NB4 (cell line): ENCODE measurements around the gene VWA3A.
"Not testable (repeated sequence)": the region's sequence is repeated elsewhere in the genome, so short reads cannot be mapped to it uniquely, and the experiment has no call there.

ENCODE experiments used
- DNase-seq: peaks from one replicate; pipeline ENCODE4 v3.0.0; 2010; ENCODE audit warnings: low read depth
- H3K4me3 ChIP-seq: one replicate; pipeline ENCODE4 v1.5.1; 2011; ENCODE audit warnings: mild to moderate bottlenecking, low read depth, low read length, moderate library complexity
- MYC ChIP-seq: IDR thresholded peaks from 2 replicates; pipeline ENCODE4 v1.6.1; 2011; ENCODE audit warnings: low read depth, low read length
- POLR2A ChIP-seq: IDR thresholded peaks from 2 replicates; pipeline ENCODE4 v1.6.1; 2011; ENCODE audit warnings: mild to moderate bottlenecking; ENCODE audit not compliant: insufficient read length; ENCODE audit errors: extremely low read depth
- TF ChIP-seq, protein P1 (sequence below): IDR thresholded peaks from one replicate; pipeline ENCODE4 v1.5.1; 2012; ENCODE audit warnings: low read depth, low read length
- TF ChIP-seq, protein P2 (sequence below): IDR thresholded peaks from 2 replicates; pipeline ENCODE4 v1.6.1; 2011; ENCODE audit warnings: low read depth, low read length

The VWA3A gene

DNA sequence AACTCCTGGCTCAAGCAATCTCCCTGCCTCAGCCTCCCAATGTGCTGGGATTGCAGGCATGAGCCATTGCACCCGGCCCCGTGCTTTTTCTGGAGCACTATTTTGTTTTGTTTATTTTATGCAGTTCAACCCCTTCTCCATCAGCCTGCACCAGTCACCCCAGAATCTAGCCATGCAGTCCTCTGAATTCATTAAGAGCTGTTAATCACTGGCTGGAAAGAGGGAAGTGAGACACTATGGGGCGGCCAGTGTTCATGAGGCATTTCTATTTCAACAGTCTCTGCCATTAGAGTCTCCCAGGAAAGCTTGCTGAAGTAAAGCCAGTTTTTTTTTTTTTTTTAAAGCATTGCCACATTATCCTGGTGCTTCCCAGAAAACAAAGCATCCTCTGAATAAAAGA is 1.7 kb downstream of the VWA3A start:
- no peak for TF ChIP-seq MYC
- TF ChIP-seq, protein P1, sequence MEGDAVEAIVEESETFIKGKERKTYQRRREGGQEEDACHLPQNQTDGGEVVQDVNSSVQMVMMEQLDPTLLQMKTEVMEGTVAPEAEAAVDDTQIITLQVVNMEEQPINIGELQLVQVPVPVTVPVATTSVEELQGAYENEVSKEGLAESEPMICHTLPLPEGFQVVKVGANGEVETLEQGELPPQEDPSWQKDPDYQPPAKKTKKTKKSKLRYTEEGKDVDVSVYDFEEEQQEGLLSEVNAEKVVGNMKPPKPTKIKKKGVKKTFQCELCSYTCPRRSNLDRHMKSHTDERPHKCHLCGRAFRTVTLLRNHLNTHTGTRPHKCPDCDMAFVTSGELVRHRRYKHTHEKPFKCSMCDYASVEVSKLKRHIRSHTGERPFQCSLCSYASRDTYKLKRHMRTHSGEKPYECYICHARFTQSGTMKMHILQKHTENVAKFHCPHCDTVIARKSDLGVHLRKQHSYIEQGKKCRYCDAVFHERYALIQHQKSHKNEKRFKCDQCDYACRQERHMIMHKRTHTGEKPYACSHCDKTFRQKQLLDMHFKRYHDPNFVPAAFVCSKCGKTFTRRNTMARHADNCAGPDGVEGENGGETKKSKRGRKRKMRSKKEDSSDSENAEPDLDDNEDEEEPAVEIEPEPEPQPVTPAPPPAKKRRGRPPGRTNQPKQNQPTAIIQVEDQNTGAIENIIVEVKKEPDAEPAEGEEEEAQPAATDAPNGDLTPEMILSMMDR, result no peak
- TF ChIP-seq, protein P2, sequence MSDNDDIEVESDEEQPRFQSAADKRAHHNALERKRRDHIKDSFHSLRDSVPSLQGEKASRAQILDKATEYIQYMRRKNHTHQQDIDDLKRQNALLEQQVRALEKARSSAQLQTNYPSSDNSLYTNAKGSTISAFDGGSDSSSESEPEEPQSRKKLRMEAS, result no peak
- no peak for TF ChIP-seq POLR2A
- DNase-seq, result peak; percentile 18
- H3K4me3 ChIP-seq, result no peak overlapping the region

DNA sequence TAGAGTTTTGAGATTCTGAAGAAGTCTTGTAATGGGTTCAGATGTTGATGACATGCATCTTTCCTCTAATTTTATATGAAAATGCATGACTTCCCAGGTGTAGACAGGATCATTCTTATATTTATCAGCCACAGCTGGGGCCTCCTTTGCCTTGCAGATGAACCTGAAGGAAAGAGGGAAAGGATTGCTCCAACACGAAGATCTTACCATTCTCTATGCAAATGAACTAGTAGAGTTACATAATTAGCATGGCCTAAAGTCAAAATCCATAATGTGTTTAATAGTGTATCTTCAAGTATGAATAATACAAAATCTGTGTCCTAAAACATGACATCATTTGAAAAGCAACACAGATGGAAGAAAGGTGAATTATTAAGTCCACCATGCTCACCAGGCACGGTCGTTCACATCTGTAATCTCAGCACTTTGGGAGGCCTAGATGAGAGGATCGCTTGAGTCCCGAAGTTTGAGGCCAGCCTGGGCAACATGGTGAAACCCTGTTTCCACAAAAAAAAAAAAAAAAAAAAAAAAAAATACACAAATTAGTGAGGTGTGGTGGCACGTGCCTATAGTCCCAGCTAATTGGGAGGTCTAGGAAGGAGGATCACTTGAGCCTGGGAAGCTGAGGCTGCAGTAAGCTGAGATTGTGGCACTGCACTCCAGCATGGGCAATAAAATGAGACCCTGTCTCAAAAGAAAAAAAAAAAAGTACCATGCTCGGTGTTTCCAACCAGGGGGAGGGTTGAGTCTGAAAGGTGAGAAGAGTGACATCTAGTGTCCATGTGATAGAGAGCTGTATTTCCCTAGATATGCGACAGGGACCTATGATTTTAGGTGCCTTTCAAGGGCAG is 6.3 kb downstream of the VWA3A start:
- no peak overlapping the region for H3K4me3 ChIP-seq
- TF ChIP-seq POLR2A, result no peak
- TF ChIP-seq, protein P2, result peak; percentile 48; the same call in 1 of the 2 replicates
- TF ChIP-seq, protein P1, result peak; percentile 69
- TF ChIP-seq MYC, result no peak
- peak; percentile 67 for DNase-seq

GRCh38 chr16:22099256-22099975 is 7.1 kb downstream of the VWA3A start:
- no peak overlapping the region for H3K4me3 ChIP-seq
- DNase-seq, result no peak
- TF ChIP-seq, protein P2, result no peak
- no peak for TF ChIP-seq MYC
- no peak for TF ChIP-seq POLR2A
- TF ChIP-seq, protein P1, result no peak

DNA sequence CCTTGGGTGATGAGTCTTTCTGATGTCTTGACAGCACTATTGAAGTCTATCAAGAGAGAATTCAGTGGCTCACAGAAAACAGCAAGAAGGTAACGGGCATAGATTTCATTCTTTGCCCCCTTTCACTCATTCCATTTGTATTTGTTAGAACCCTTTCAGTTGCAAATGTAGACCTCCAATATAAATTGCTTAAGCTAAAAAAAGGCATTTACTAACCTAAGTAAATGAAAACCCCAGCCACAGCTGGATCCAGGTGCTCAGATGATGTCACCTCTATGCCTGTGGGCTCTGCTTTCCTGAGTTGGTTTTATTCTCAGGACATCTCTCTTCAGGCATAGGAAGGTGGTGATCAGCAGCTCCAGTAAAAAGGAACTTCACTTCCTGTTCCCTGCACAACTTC is 11.1 kb downstream of the VWA3A start:
- no peak for TF ChIP-seq POLR2A
- TF ChIP-seq, protein P2, result no peak
- DNase-seq, result no peak
- no peak overlapping the region for H3K4me3 ChIP-seq

DNA sequence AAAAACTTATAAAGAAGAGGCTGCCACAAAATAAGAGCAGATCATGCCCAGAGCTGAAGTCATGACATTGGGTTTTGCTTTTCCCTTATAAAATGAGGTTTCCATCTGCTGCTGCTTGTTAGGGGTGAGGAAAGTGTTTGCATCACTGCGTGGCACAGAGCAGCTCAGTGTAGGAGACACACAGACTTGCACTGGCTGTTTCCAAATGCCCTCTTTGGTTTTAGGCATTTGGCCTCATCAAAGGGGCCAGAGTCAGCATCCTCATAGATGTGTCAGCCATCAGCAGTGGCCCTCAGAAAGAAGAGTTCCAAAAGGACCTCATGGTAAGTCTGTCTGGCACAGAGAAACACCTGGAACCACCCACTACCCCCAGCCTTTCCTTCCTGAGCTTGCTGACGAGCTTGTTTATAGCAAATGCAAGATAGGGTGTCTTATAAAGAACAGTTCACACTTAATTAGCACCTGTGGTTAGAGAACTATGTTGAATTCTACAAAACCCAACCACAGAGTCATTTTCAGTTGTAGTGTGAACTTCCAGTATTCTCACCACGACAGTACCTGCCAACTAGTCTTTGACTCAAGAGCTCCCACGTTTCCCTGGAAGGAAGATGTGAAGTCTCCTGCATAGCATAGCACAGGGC is 17.0 kb downstream of the VWA3A start:
- no peak overlapping the region for H3K4me3 ChIP-seq
- TF ChIP-seq MYC, result no peak
- TF ChIP-seq, protein P2, result no peak
- TF ChIP-seq, protein P1, result no peak
- TF ChIP-seq POLR2A, result no peak
- DNase-seq, result no peak

DNA sequence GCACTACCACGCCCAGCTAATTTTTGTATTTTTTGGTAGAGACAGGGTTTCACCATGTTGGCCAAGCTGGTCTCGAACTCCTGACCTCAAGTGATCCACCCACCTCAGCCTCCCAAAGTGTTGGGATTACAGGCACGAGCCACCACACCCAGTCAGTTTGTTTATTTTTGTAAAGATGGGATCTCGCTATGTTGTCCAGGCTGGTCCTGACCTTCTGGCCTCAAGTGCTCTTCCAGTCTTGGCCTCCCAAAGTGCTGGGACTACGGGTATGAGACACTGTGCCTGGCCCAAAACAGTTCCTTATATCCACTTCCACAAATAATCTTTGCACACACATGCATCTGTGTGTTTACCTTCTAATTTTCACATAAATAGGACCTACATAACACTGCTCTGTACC is 19.3 kb downstream of the VWA3A start:
- not testable (repeated sequence) for DNase-seq

More for the DNA sequence above, 19.3 kb downstream of the VWA3A start:
- not testable (repeated sequence) for H3K4me3 ChIP-seq
